Stimulated activated CD8-positive, alpha-beta memory T cell treated with anti-CD3 and anti-CD28 coated beads, Interleukin-4, amount 100 ng/mL, for 48 hours (primary cell): Measurements from ENCODE around the gene CRAT.

Experiments used
- DNase-seq: peaks from one replicate; pipeline ENCODE4 v3.0.0-alpha.2; 2020

Gene CRAT

GRCh38 chr9:129110740-129111527 is at the start of gene CRAT, which contains the start of gene PTPA:
TSS of gene CRAT (minus strand) at chr9:129110793. CDS start at chr9:129110509, 284 bp downstream.
TSS of gene PTPA (plus strand) at chr9:129111415. CDS start at chr9:129111601, 186 bp downstream.
- DNase-seq, result peak; percentile 98

GRCh38 chr9:129156163-129156562 is 45.6 kb upstream of the CRAT start:
- DNase-seq, result no peak

DNA sequence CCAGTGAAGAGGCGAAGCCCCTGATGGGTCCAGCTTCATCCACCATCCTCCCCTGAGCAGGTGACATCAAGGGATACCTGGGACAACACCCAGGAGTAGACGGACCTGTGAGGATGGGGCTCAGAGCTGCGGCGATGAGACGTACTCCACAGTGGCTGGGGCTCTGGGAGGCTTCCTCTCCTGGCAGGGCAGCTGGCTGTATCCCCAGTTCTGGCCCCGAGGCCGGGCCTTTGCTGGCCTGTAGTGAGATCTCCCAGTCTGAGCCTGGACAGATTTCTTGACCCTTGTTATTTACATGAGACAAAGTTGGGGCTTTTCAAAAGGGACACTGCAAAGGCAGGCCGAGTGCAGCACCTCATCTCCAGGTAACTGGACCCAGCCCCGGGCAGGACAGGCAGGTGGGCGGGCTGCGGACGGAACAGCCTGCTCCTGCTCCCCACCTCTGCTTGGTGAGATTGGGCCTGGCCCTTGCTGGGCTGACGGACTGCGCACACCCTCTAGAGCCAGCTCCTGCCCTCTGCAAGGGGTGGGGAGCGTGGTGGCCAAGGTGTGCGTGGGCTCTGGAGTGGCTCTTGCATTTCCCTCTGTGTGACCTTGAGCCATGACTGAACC is 44.4 kb upstream of the CRAT start:
- no peak for DNase-seq

GRCh38 chr9:129151469-129151868 is 40.9 kb upstream of the CRAT start:
- no peak for DNase-seq

GRCh38 chr9:129150672-129151211 is 40.1 kb upstream of the CRAT start:
- DNase-seq, result no peak

GRCh38 chr9:129150122-129150521 is 39.5 kb upstream of the CRAT start:
- DNase-seq, result no peak

GRCh38 chr9:129149442-129149841 is 38.8 kb upstream of the CRAT start:
- no peak for DNase-seq

GRCh38 chr9:129148463-129149204 is 38.0 kb upstream of the CRAT start:
- DNase-seq, result no peak

DNA sequence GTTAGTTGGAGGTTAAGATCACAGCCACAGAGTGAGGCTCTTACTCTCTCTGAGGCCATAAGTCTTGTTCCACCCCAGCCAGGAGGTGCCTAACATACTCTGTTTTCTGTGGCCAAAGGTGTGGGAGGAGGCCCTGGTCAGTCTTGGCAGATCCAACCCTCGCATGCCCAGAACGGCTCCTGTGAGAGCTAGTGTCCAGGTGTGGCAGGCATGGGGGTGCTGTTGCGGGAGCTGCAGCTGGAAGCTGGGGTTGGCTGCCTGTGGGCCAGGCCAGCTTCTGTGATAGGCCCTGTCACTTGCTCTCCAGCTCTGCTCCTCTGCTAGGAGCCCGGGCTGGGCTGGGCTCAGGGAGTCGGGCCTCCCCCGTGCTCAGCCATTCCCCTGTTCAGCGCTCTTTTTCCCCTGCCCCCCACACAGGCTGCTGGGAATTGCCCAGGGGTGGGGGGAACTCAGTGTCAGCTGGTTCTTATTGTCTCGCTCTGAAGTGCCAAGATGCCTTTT is 35.9 kb upstream of the CRAT start:
- no peak for DNase-seq

DNA sequence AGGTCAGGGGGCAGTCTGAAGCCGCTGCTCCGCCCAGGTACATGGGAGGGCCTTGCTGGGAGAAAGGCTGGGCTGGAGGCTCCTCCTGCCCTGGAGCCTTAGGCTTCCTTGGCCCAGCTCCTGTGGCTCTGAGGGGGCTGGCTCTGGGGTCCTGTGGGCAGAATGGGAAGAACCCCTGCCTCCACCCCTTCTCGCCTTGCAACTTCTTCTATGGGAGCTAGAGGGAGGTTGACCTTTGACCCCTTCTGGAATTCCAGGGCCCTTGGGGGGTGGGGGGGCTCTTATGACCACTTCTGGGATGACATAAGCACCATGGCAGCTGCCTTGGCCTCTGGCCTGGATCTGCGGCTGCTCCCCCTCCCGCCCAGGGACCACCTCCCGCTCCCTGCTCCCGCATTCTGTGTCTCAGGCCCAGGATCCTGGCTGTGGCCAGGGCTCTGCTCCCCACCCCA is 35.3 kb upstream of the CRAT start:
- DNase-seq, result no peak

DNA sequence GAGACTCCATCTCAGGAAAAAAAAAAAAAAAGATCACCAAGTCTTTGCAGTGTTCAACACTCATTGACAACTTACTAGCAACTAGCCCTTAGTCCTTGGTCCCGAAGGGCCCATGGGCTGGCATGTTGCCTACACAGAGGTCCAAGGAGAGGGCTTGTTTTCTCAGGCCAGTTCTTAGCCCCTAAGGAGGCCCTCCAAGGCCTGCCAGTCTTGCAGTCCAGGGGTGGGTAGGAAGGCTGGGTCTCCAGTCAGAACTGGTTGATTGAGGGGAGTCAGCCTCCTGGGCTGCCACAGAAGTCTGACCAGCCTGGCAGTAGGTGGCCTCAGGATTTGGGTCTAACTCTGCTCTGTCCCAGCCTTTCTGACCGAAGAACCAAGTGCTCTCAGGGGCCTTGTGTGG is 34.7 kb upstream of the CRAT start:
- DNase-seq, result no peak

- DNase-seq, result peak; percentile 85
Observed at GRCh38 chr9:129143031-129143927, 32.7 kb upstream of the CRAT start.

DNA sequence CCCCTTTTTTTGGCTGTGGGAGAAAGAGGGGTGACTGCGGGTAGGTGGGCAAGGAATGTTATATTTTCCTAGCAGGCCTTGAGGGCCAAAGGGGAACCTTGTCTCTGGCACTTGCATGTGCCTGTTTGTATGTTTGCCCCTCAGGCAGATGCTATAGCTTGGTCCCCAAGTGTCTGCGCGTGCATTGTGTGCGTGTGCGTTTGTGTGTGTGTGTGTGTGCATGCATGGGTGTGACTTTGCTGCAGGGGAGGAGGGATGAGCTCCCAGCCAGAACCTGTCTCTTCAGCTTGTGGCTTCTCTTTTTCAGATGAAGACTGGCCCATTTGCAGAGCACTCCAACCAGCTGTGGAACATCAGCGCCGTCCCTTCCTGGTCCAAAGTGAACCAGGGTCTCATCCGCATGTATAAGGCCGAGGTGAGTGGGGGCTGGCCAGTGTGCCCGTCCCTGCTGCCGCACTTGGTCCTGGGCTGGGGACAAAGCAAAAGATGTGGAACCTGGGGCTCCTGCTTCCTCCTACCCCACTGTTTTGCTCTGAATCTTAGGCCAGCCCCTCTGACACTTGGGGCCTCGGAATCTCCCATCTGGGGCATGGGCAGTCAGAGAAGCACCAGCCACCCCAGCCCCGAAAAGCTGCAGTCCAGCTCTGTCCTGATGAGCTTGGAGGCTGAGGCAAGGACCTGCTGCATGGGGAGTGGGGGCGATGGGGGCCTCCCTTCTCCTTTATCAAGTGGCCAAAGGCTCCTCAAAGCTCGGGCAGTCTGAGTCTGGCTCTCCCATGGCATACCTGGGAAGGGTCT is 31.7 kb upstream of the CRAT start:
- no peak for DNase-seq

DNA sequence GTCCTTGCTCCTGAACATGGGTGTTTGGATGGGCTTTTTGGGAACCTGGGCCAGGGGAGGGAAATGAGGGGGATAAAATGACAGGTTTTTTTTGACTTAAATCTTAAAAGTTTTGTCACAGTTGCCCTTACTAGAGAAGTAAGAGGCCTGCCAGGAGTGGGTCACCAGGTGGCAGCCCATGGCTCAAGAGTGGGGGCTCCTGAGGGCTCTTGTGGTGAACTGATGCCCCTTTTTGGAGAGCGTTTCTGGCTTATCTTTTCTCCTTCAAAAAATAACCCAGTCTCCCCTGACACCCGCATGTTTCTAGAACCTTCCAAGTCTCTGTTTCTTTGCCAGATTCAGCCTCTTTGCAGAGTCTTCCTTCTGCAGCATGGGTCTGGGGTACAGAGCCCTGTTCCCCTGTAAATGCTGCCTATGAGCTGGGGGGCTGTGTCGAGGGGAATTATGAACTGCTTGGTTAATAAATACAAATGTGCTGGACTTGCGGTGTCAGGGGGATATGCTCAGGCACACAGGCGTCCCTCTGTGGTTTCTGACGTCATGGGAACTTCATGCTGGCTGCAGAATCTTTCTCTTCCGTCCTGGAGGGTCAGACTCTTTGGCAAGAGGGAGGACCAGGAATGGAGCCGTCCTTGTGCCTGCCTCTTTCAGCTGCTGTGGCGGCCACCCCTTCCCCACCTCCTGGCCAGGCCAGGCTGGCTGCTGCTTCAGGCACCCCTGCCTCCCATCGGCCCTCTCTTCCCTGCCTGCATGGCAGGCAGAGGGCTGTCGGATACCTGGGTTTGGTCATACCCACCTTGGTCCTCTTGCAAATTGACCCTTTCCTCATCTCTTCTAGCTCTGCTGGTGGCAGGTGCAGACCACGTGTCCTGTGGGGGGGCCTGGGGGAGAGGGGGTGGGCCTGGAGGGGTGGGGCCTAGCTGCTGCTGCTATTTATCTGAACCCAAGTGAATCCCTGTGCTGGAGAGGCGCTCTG is 30.8 kb upstream of the CRAT start:
- DNase-seq, result no peak

GRCh38 chr9:129140397-129141065 is 29.9 kb upstream of the CRAT start:
- DNase-seq, result peak; percentile 49

DNA sequence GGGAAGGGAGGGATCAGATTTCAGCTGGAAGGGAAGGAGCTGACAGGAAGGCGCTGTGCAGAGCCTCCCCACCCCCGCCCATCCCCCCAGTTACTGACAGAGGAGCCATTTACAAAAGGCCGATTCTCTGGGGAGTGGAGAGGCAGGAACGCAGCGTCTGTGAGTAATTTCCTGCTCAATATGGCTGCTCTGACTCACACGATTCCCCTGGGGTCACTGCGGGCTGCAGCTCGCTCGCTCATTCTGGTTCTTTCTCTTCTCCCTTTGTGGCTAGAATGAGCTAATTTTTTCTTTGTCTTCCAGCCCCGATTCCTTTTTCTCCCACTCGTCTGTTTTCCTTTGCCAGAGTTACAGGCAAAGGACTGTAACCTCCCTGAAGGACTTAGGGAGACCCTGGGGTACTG is 29.4 kb upstream of the CRAT start:
- peak; percentile 81 for DNase-seq

GRCh38 chr9:129139233-129139992 is 28.8 kb upstream of the CRAT start:
- peak; percentile 82 for DNase-seq

- DNase-seq, result no peak
Observed at GRCh38 chr9:129138476-129139232, 28.1 kb upstream of the CRAT start.
